IPS-18c (cell line): ENCODE results near the gene PTP4A2.

Experiments
- H3K4me3 ChIP-seq: 2 replicates; pipeline ENCODE4 v1.7.0; 2013; ENCODE audit warnings: low read depth, mild to moderate bottlenecking, low read length, moderate library complexity; ENCODE audit not compliant: insufficient read depth
- H3K9me3 ChIP-seq: one replicate; pipeline ENCODE4 v1.6.1; 2013; ENCODE audit warnings: mild to moderate bottlenecking, low read length, moderate library complexity; ENCODE audit not compliant: control insufficient read depth, insufficient read depth

Gene PTP4A2

DNA sequence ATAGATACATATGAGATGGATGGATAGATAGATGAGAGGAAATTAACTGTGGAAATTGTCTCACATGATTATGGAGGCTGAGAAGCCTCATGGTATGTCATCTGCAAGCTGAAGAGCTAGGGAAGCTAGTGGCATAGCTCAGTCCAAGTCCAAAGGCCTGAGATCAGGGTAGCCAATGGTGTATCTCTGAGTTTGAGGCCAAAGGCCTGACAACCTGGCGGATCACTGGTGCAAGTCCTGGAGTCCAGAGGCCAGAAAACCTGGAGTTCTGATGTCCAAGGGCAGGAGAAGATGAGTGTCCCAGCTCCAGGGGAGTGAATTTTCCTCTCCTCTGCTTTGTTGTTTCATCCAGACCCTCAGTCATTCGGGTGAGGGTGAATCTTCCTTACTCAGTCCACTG lies 78.4 kb downstream of the PTP4A2 start:
- H3K4me3 ChIP-seq = no peak overlapping the region
- H3K9me3 ChIP-seq = peaks cover 2% of the 10 kb centered on the region

DNA sequence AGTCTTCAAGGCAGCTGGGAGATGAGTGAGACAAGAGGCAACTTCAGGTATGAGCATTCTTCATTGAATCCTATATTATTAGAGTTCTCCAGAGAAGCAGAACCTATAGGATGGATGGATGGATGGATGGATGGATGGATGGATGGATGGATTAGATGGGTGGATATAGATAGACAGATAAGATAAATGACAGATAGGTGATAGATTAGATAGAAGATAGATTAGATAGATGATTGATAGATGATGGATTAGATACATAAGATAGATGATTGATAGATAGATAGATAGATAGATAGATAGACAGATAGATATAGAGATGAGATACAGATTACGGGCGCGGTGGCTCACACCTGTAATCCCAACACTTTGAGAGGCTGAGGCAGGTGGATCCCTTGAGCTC lies 79.1 kb downstream of the PTP4A2 start:
- Histone ChIP-seq H3K9me3 (peaks cover 2% of the 10 kb centered on the region), H3K4me3 (no peak overlapping the region)

DNA sequence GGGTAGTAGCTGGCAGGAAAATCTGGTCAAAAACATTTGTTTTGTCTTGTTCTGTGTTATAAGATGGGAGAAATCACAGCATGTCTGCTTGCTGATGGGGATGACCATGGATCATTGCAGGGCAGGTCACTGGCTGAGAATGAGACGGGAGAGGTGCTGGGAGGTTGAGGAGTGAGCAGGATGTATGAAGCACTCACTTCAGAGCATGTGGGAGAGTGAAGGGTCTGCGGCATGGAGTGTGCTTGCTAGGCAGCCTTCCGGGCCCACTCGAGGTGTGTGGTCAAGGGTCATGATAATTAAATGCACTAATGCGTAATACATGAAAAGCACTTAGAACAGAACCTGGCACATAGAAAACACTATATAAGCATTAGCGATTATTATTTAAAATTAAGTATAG lies 80.3 kb downstream of the PTP4A2 start:
- Histone ChIP-seq H3K4me3 (no peak overlapping the region), H3K9me3 (peaks cover 2% of the 10 kb centered on the region)
